A549 (cell line): ENCODE data around the gene CREB5. TPM values are rescaled to one million over a fixed set of nuclear protein-coding genes. Genes with fewer than 3 reads are reported as not detected.

ENCODE experiments used
- ATAC-seq, 2 experiments: fragments of 200-7000 bp in 1 of 2; fragments of >200 bp in 1 of 2; cut with Nextera tagmentation in 1 of 2; cut with Tn5 transposase in 1 of 2; 3 replicates each; pipeline versions ENCODE4 v1.8.0 to v1.9.1; 2018 to 2020; ENCODE audit warnings: mild to moderate bottlenecking in 1 of 2, moderate library complexity in 1 of 2
- CTCF ChIA-PET: fragments of 300-600 bp; sonication (Branson Sonifier 250); formaldehyde crosslinking; extraction: SDS; loops from one replicate; lab custom pipeline; 2021; ENCODE audit warnings: antibody characterized with exemption, inconsistent platforms; lab: Yijun Ruan, JAX
- POLR2A ChIA-PET: fragments of 350-600 bp; formaldehyde crosslinking; extraction: SDS; loops from one replicate; lab custom pipeline; 2021; ENCODE audit warnings: antibody characterized with exemption, inconsistent platforms; lab: Yijun Ruan, JAX
- DNase-seq, 2 experiments: peaks; one replicate each; pipeline versions ENCODE4 v3.0.0 to v3.0.0-alpha.2; 2011 to 2016; ENCODE audit warnings: low read depth in 1 of 2, low spot score in 1 of 2
- FAIRE-seq: peaks from 2 replicates; lab custom pipeline; 2011; peaks lifted over from hg19 to GRCh38; lab: Jason Lieb, UNC
- H3K27ac ChIP-seq, 2 experiments: fragments of >200 bp; sonication (Bioruptor Twin); formaldehyde crosslinking; 3 replicates each; pipeline ENCODE4 v1.5.1; 2016 to 2017
- H3K4me1 ChIP-seq: fragments of >200 bp; sonication (Bioruptor Twin); formaldehyde crosslinking; 3 replicates; pipeline ENCODE4 v1.6.1; 2016
- H3K4me2 ChIP-seq: fragments of >200 bp; sonication (Bioruptor Twin); formaldehyde crosslinking; 3 replicates; pipeline ENCODE4 v1.6.1; 2016
- H3K4me3 ChIP-seq: fragments of >200 bp; sonication (Bioruptor Twin); formaldehyde crosslinking; 3 replicates; pipeline ENCODE4 v1.5.1; 2016
- H3K9me3 ChIP-seq: fragments of >200 bp; sonication (Bioruptor Twin); formaldehyde crosslinking; 3 replicates; pipeline ENCODE4 v1.6.1; 2016
- BHLHE40 ChIP-seq: IDR thresholded peaks from 2 replicates; pipeline ENCODE4 v1.6.1; 2012; ENCODE audit warnings: low read depth, low read length, inconsistent platforms
- CHD2 ChIP-seq: fragments of 150-350 bp; IDR thresholded peaks from 2 replicates; pipeline ENCODE4 v1.6.1; 2014; ENCODE audit warnings: low read length; ENCODE audit not compliant: partially characterized antibody
- CHD4 ChIP-seq: fragments of 200-600 bp; sonication (generic); IDR thresholded peaks from 2 replicates; pipeline ENCODE4 v1.6.1; 2016; ENCODE audit warnings: antibody characterized with exemption, mild to moderate bottlenecking, borderline replicate concordance
- EHF ChIP-seq: fragments of 250-450 bp; sonication (Bioruptor Pico); IDR thresholded peaks from 2 replicates; pipeline ENCODE4 v1.5.0; 2020; ENCODE audit warnings: mild to moderate bottlenecking
- ESRRA ChIP-seq: fragments of 150-350 bp; IDR thresholded peaks from 2 replicates; pipeline ENCODE4 v1.6.1; 2014; ENCODE audit warnings: mild to moderate bottlenecking, low read length, borderline replicate concordance
- FOSL2 ChIP-seq, 2 experiments: fragments of 450-650 bp in 1 of 2; fragments of >200 bp in 1 of 2; sonication (Bioruptor Twin) in 1 of 2; formaldehyde crosslinking; IDR thresholded peaks; 2 replicates each; pipeline versions ENCODE4 v1.5.0 to v1.6.1; 2016 to 2020; ENCODE audit warnings: mild to moderate bottlenecking in 1 of 2, moderate library complexity in 1 of 2
- FOXS1 ChIP-seq: fragments of 250-450 bp; sonication (Bioruptor Pico); IDR thresholded peaks from 2 replicates; pipeline ENCODE4 v1.5.0; 2020; ENCODE audit warnings: mild to moderate bottlenecking, moderate library complexity
- HDAC2 ChIP-seq: fragments of 200-600 bp; sonication (generic); IDR thresholded peaks from 2 replicates; pipeline ENCODE4 v1.6.1; 2016
- HEYL ChIP-seq: fragments of 250-450 bp; sonication (Bioruptor Pico); IDR thresholded peaks from 2 replicates; pipeline ENCODE4 v1.8.0; 2021; ENCODE audit warnings: mild to moderate bottlenecking, moderate library complexity
- HOXA7 ChIP-seq: fragments of 250-450 bp; sonication (Bioruptor Pico); IDR thresholded peaks from 2 replicates; pipeline ENCODE4 v1.5.0; 2020; ENCODE audit warnings: mild to moderate bottlenecking, moderate library complexity
- HOXB13 ChIP-seq: fragments of 250-450 bp; sonication (Bioruptor Pico); IDR thresholded peaks from 2 replicates; pipeline ENCODE4 v1.5.0; 2020; ENCODE audit warnings: low read depth, mild to moderate bottlenecking, moderate library complexity
- NR3C1 ChIP-seq: fragments of >200 bp; sonication (Bioruptor Twin); formaldehyde crosslinking; IDR thresholded peaks from 3 replicates; pipeline ENCODE4 v1.6.1; 2017
- PHF8 ChIP-seq: fragments of 200-600 bp; sonication (generic); IDR thresholded peaks from 2 replicates; pipeline ENCODE4 v1.6.1; 2016; ENCODE audit warnings: low read depth, mild to moderate bottlenecking, antibody characterized with exemption, moderate library complexity, borderline replicate concordance
- POLR2A ChIP-seq: IDR thresholded peaks from 2 replicates; pipeline ENCODE4 v1.6.1; 2012; ENCODE audit warnings: mild to moderate bottlenecking, low read length
- POLR2AphosphoS2 ChIP-seq: conservative IDR thresholded peaks from 2 replicates; pipeline ENCODE4 v1.6.1; 2012; ENCODE audit warnings: low read length, improper control_type of control experiment, inconsistent platforms
- RAD21 ChIP-seq, 2 experiments: fragments of >200 bp in 1 of 2; sonication (Bioruptor Twin) in 1 of 2; formaldehyde crosslinking in 1 of 2; IDR thresholded peaks in 1 of 2; conservative IDR thresholded peaks in 1 of 2; 2 replicates in 1 of 2; 3 replicates in 1 of 2; pipeline ENCODE4 v1.6.1; 2012 to 2018; ENCODE audit warnings: inconsistent platforms in 1 of 2
- RFX5 ChIP-seq: fragments of 450-650 bp; IDR thresholded peaks from 2 replicates; pipeline ENCODE4 v1.7.1; 2014; ENCODE audit warnings: antibody characterized with exemption, mild to moderate bottlenecking, moderate library complexity
- SMC3 ChIP-seq: fragments of >200 bp; sonication (Bioruptor Twin); formaldehyde crosslinking; IDR thresholded peaks from 3 replicates; pipeline ENCODE4 v1.6.1; 2018; ENCODE audit warnings: inconsistent platforms
- SREBF2 ChIP-seq: fragments of 450-650 bp; IDR thresholded peaks from 2 replicates; pipeline ENCODE4 v1.6.1; 2014; ENCODE audit warnings: mild to moderate bottlenecking, moderate library complexity
- TP53 ChIP-seq: fragments of 250-450 bp; sonication (Bioruptor Pico); IDR thresholded peaks from 2 replicates; pipeline ENCODE4 v1.5.0; 2021; ENCODE audit warnings: mild to moderate bottlenecking, moderate library complexity
- ZSCAN20 ChIP-seq: fragments of 250-450 bp; sonication (Bioruptor Pico); IDR thresholded peaks from 2 replicates; pipeline ENCODE4 v1.8.0; 2022; ENCODE audit warnings: mild to moderate bottlenecking, moderate library complexity
- WGBS: methylation state at CpG from one replicate; pipeline ENCODE4 v1.1.6; 2017; ENCODE audit errors: missing lambda C conversion rate; 5-methylcytosine and 5-hydroxymethylcytosine counted together
- polyA plus RNA-seq, 4 experiments: library from polyadenylated mRNA; depleted of rRNA in 3 of 4; stranded (reverse); fragments of >200 nt; fragmentation: RNase III in 1 of 4; extraction: RNeasy Plus Mini Kit Qiagen cat#74134 plus additional on column Dnase treatment in 1 of 4; gene quantifications; 2 replicates in 3 of 4; 3 replicates in 1 of 4; pipeline ENCODE4 v1.2.3, GENCODE V29; 2011 to 2017
- TF ChIP-seq, protein P1 (sequence below): fragments of 450-650 bp; IDR thresholded peaks from 2 replicates; pipeline ENCODE4 v1.6.1; 2014; ENCODE audit warnings: antibody characterized with exemption
- TF ChIP-seq, protein P2 (sequence below): fragments of >200 bp; sonication (Bioruptor Twin); formaldehyde crosslinking; IDR thresholded peaks from 3 replicates; pipeline ENCODE4 v1.5.1; 2016
- TF ChIP-seq, protein P3 (sequence below): IDR thresholded peaks from 2 replicates; pipeline ENCODE4 v1.6.1; 2012
- TF ChIP-seq, protein P4 (sequence below): fragments of >200 bp; sonication (Bioruptor Twin); formaldehyde crosslinking; IDR thresholded peaks from 2 replicates; pipeline ENCODE4 v1.6.1; 2016

Gene CREB5
- polyA plus RNA-seq, 2 of the 4 experiments (the other 2 are of a cell fraction) = 0.61 to 1.5 TPM

DNA sequence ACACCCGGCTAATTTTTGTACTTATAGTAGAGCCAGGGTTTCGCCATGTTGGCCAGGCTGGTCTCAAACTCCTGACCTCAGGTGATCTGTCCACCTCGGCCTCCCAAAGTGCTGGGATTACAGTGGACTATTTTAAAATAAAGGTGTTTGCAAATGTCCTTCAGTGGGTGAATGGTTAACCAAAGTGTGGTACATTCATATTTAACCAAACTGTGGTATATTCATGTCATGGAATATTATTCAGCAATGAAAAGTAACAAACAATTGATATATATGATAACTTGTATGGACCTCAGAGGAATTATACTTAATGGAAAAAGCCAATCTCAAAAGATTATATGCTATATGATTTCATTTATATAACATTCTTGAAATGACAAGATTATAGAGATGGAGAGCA, 190.0 kb downstream of the CREB5 start:
- H3K9me3 ChIP-seq = 0 out of 3 replicates have a peak, but pooled peaks cover 2% of the 10 kb centered on the region
- H3K4me1 ChIP-seq = no peaks in the 10 kb centered on the region
- no peak overlapping the region for H3K4me2 ChIP-seq
- ATAC-seq = no peak
- 21% methylated on average over 3 of the region's 3 CpGs for WGBS
- ChIA-PET CTCF (no interaction called here), POLR2A (no interaction called here)
- no peak for DNase-seq
- FAIRE-seq = peak; percentile 18
- no peak overlapping the region for H3K27ac ChIP-seq
- no peak overlapping the region for H3K4me3 ChIP-seq
- TF ChIP-seq RFX5 (no peak), CHD4 (no peak), RAD21 (conservative IDR thresholded peaks at IDR 0.05 in 1 of 2, IDR thresholded peaks at IDR 0.05 in 1 of 2) (no peak), EHF (no peak)
- TF ChIP-seq, protein P1, sequence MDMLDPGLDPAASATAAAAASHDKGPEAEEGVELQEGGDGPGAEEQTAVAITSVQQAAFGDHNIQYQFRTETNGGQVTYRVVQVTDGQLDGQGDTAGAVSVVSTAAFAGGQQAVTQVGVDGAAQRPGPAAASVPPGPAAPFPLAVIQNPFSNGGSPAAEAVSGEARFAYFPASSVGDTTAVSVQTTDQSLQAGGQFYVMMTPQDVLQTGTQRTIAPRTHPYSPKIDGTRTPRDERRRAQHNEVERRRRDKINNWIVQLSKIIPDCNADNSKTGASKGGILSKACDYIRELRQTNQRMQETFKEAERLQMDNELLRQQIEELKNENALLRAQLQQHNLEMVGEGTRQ = no peak
- TF ChIP-seq, protein P2, sequence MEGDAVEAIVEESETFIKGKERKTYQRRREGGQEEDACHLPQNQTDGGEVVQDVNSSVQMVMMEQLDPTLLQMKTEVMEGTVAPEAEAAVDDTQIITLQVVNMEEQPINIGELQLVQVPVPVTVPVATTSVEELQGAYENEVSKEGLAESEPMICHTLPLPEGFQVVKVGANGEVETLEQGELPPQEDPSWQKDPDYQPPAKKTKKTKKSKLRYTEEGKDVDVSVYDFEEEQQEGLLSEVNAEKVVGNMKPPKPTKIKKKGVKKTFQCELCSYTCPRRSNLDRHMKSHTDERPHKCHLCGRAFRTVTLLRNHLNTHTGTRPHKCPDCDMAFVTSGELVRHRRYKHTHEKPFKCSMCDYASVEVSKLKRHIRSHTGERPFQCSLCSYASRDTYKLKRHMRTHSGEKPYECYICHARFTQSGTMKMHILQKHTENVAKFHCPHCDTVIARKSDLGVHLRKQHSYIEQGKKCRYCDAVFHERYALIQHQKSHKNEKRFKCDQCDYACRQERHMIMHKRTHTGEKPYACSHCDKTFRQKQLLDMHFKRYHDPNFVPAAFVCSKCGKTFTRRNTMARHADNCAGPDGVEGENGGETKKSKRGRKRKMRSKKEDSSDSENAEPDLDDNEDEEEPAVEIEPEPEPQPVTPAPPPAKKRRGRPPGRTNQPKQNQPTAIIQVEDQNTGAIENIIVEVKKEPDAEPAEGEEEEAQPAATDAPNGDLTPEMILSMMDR = no peak
- TF ChIP-seq, protein P3, sequence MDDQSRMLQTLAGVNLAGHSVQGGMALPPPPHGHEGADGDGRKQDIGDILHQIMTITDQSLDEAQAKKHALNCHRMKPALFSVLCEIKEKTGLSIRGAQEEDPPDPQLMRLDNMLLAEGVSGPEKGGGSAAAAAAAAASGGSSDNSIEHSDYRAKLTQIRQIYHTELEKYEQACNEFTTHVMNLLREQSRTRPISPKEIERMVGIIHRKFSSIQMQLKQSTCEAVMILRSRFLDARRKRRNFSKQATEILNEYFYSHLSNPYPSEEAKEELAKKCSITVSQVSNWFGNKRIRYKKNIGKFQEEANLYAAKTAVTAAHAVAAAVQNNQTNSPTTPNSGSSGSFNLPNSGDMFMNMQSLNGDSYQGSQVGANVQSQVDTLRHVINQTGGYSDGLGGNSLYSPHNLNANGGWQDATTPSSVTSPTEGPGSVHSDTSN = no peak

- Histone ChIP-seq H3K4me1 (peaks cover 17% of the 10 kb centered on the region), H3K27ac (no peak overlapping the region), H3K4me2 (no peak overlapping the region), H3K9me3 (0 out of 3 replicates have a peak, but pooled peaks cover 2% of the 10 kb centered on the region), H3K4me3 (no peak overlapping the region)
- FAIRE-seq (no peak), DNase-seq (no peak), ATAC-seq (no peak)
- WGBS = 67% methylated on average over 7 of the region's 7 CpGs
- ChIA-PET POLR2A (no interaction called here), CTCF (interaction anchor here (0.7 to 1.2 kb wide), 2 partner anchors 317 to 653 kb away, joined by 3 read pairs; no protein-coding TSS in a partner anchor)
- no peak for TF ChIP-seq BHLHE40
- TF ChIP-seq HOXB13 (CRISPR knock-in tag) = no peak
- TF ChIP-seq HDAC2 = no peak
- no peak for TF ChIP-seq CHD2
- TF ChIP-seq FOSL2 (IDR thresholded peaks at IDR 0.05) = no peak
- TF ChIP-seq FOSL2 (CRISPR knock-in tag; IDR thresholded peaks at IDR 0.05) = no peak
- TF ChIP-seq RFX5 = no peak
- TF ChIP-seq FOXS1 (CRISPR knock-in tag) = no peak
- no peak for TF ChIP-seq ZSCAN20
- TF ChIP-seq SREBF2 = no peak
- no peak for TF ChIP-seq SMC3
- no peak for TF ChIP-seq TP53
- TF ChIP-seq HEYL (CRISPR knock-in tag) = no peak
- TF ChIP-seq POLR2A = no peak
- TF ChIP-seq ESRRA = no peak
- TF ChIP-seq, protein P4, sequence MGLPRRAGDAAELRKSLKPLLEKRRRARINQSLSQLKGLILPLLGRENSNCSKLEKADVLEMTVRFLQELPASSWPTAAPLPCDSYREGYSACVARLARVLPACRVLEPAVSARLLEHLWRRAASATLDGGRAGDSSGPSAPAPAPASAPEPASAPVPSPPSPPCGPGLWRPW = no peak
- no peak for TF ChIP-seq HOXA7
These were observed 193.2 kb downstream of the CREB5 start for GRCh38 chr7:28605427-28606085.

GRCh38 chr7:28606421-28606820, 194.1 kb downstream of the CREB5 start:
- CTCF ChIA-PET = no interaction called here
- no peak overlapping the region for H3K4me3 ChIP-seq
- H3K27ac ChIP-seq = no peak overlapping the region
- H3K4me1 ChIP-seq = peaks cover 17% of the 10 kb centered on the region
- no peak overlapping the region for H3K4me2 ChIP-seq
- 0 out of 3 replicates have a peak, but pooled peaks cover 2% of the 10 kb centered on the region for H3K9me3 ChIP-seq
- ATAC-seq = no peak
- DNase-seq = no peak
- no peak for FAIRE-seq
- no peak for TF ChIP-seq POLR2AphosphoS2
- no peak for TF ChIP-seq PHF8
- TF ChIP-seq NR3C1 = no peak
- no peak for TF ChIP-seq POLR2A
- POLR2A ChIA-PET = no interaction called here
